ENCODE data around the gene FSD1. TPM values are rescaled to one million over a fixed set of nuclear protein-coding genes. Genes with fewer than 3 reads are reported as not detected.
"Not testable (repeated sequence)": the region's sequence is repeated elsewhere in the genome, so short reads cannot be mapped to it uniquely, and the experiment has no call there.

The FSD1 gene
- total RNA-seq, 4 donors from 2014 or later = not detected

- no peak within 1 kb of the TSS for H3K4me3 ChIP-seq (replicated peaks in 1 of 3)
- WGBS, 2 donors = 3 to 4% methylated on average over 21 to 26 of the region's 44 CpGs
- peaks cover 0 to 9% of the 10 kb centered on the region in 2 donors for H3K4me1 ChIP-seq
- no peak within 1 kb of the TSS for H3K27ac ChIP-seq
- intact Hi-C loops (cut with DNase I) = no loop called here
- no peak for TF ChIP-seq POLR2A (IDR thresholded peaks at IDR 0.05)
- no peak for DNase-seq
- H3K9me3 ChIP-seq = no peaks in the 10 kb centered on the region
- peaks cover 16% of the 10 kb centered on the region for H3K27me3 ChIP-seq
- H3K36me3 ChIP-seq = no peaks in the 10 kb centered on the region
Measured at GRCh38 chr19:4278419-4279266, 25.8 kb upstream of the FSD1 start, which contains the start of gene SHD. SHD (plus strand) TSS chr19:4279266; CDS start chr19:4280064, 798 bp downstream.

GRCh38 chr19:4279267-4279529 lies 25.2 kb upstream of the FSD1 start:
- Histone ChIP-seq H3K36me3 (no peaks in the 10 kb centered on the region), H3K4me3 (replicated peaks in 1 of 3) (no peak overlapping the region), H3K9me3 (no peaks in the 10 kb centered on the region), H3K4me1 (peaks cover 0 to 9% of the 10 kb centered on the region in 2 donors), H3K27me3 (peaks cover 16% of the 10 kb centered on the region), H3K27ac (no peak overlapping the region)
- DNase-seq = no peak
- intact Hi-C loops (cut with DNase I) = no loop called here
- TF ChIP-seq POLR2A (IDR thresholded peaks at IDR 0.05) = no peak
- no CpG with 5 or more reads among the region's 30 CpGs for WGBS, 2 donors

- TF ChIP-seq CTCF (IDR thresholded peaks at IDR 0.05) (no peak), POLR2A (IDR thresholded peaks at IDR 0.05) (no peak)
- 5% methylated on average over 35 to 46 of the region's 71 CpGs for WGBS, 2 donors
- Histone ChIP-seq H3K27me3 (peaks cover 16% of the 10 kb centered on the region), H3K36me3 (no peaks in the 10 kb centered on the region), H3K4me1 (peaks cover 0 to 9% of the 10 kb centered on the region in 2 donors), H3K9me3 (no peaks in the 10 kb centered on the region), H3K27ac (no peak overlapping the region), H3K4me3 (replicated peaks in 1 of 3) (no peak overlapping the region)
- intact Hi-C loops (cut with DNase I) = no loop called here
- DNase-seq = no peak
Measured at GRCh38 chr19:4279530-4280422, 24.6 kb upstream of the FSD1 start.

GRCh38 chr19:4284176-4284958 lies 20.0 kb upstream of the FSD1 start:
- no peak for TF ChIP-seq POLR2A (IDR thresholded peaks at IDR 0.05)
- no peak for TF ChIP-seq CTCF (IDR thresholded peaks at IDR 0.05)
- Histone ChIP-seq H3K27me3 (peaks cover 9% of the 10 kb centered on the region), H3K9me3 (no peaks in the 10 kb centered on the region), H3K4me1 (peaks cover 0 to 4% of the 10 kb centered on the region in 2 donors), H3K4me3 (replicated peaks in 1 of 3) (no peak overlapping the region), H3K36me3 (no peaks in the 10 kb centered on the region), H3K27ac (no peak overlapping the region)
- intact Hi-C loops (cut with DNase I) = no loop called here
- DNase-seq = no peak
- 47 to 48% methylated on average over 20 of the region's 20 CpGs for WGBS, 2 donors

GRCh38 chr19:4284974-4285373 lies 19.4 kb upstream of the FSD1 start:
- H3K36me3 ChIP-seq = no peaks in the 10 kb centered on the region
- no peak overlapping the region for H3K27ac ChIP-seq
- TF ChIP-seq CTCF (IDR thresholded peaks at IDR 0.05) = no peak
- TF ChIP-seq POLR2A (IDR thresholded peaks at IDR 0.05) = no peak
- WGBS, 2 donors = 76 to 83% methylated on average over 6 of the region's 6 CpGs
- H3K4me3 ChIP-seq (replicated peaks in 1 of 3) = no peak overlapping the region
- H3K9me3 ChIP-seq = no peaks in the 10 kb centered on the region
- intact Hi-C loops (cut with DNase I) = no loop called here
- no peak for DNase-seq
- no peaks in the 10 kb centered on the region for H3K4me1 ChIP-seq
- H3K27me3 ChIP-seq = peaks cover 3% of the 10 kb centered on the region

- H3K4me1 ChIP-seq; H3K36me3 ChIP-seq; intact Hi-C loops (cut with DNase I); H3K27me3 ChIP-seq; H3K27ac ChIP-seq; H3K9me3 ChIP-seq; H3K4me3 ChIP-seq (replicated peaks in 1 of 3); DNase-seq: not testable (repeated sequence)
- 87 to 88% methylated on average over 4 of the region's 4 CpGs for WGBS, 2 donors
Measured at GRCh38 chr19:4286141-4286540, 18.3 kb upstream of the FSD1 start.

All from thyroid gland (tissue), 4 donors.